GM12874 (cell line): Measurements from ENCODE around the gene HIPK3.

Source experiments
- TF ChIP-seq, protein P1 (sequence below): IDR thresholded peaks from 2 replicates; pipeline ENCODE4 v1.5.1; 2011; ENCODE audit warnings: low read depth, mild to moderate bottlenecking, control low read depth, low read length, moderate library complexity; ENCODE audit not compliant: insufficient read depth

Gene HIPK3

GRCh38 chr11:33222052-33222750 lies 35.0 kb upstream of the HIPK3 start:
- TF ChIP-seq, protein P1, sequence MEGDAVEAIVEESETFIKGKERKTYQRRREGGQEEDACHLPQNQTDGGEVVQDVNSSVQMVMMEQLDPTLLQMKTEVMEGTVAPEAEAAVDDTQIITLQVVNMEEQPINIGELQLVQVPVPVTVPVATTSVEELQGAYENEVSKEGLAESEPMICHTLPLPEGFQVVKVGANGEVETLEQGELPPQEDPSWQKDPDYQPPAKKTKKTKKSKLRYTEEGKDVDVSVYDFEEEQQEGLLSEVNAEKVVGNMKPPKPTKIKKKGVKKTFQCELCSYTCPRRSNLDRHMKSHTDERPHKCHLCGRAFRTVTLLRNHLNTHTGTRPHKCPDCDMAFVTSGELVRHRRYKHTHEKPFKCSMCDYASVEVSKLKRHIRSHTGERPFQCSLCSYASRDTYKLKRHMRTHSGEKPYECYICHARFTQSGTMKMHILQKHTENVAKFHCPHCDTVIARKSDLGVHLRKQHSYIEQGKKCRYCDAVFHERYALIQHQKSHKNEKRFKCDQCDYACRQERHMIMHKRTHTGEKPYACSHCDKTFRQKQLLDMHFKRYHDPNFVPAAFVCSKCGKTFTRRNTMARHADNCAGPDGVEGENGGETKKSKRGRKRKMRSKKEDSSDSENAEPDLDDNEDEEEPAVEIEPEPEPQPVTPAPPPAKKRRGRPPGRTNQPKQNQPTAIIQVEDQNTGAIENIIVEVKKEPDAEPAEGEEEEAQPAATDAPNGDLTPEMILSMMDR = no peak

DNA sequence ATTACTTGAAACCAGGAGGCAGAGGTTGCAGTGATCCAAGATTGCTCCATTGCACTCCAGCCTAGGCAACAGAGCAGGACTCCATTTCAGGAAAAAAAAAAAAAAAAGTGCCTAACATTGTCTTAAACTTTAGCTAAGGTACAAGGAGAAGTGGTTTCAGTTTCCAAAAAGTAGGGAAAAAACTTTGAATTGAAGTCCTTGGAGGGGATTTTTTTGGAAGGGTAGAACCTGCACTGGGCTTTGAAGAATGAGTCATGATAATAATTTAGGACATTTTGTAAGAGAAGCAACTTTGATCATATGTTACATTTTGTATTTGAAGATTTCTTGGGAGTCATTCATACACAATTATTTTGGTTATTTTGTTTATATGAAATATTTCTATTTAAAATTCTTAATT lies 31.8 kb upstream of the HIPK3 start:
- TF ChIP-seq, protein P1 = no peak

GRCh38 chr11:33227578-33228261 lies 29.5 kb upstream of the HIPK3 start:
- TF ChIP-seq, protein P1 = no peak

DNA sequence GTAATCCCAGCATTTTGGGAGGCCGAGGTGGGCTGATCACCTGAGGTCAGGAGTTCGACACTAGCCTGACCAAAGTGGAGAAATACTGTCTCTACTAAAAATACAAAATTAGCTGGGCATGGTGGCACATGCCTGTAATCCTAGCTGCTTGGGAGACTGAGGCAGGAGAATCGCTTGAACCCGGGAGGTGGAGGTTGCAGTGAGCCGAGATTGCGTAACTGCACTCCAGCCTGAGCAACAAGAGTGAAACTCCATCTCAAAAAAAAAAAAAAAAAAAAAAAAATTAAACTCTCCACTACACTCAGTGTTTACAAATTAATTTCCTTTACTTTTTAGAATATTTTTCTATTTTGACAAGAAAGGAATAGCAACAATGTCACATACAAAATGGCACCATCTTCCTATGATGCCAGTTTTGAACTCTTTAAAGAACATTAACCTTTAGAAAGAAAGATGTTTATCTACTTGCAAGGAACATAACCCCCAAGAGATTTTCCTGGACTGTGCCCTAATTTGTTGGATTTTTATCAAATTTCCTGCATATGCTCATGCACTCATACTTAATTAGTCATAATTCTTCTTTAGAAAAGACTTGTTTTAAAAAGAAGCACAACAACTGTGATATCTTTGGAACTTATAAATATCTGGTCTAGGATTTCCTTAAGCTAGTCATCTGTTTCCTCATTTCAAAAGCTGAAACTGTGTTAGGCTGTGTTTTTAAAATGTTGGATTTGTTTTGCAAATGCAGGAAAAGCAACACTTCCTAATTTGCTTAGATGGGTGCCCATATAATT lies 22.6 kb upstream of the HIPK3 start:
- TF ChIP-seq, protein P1 = no peak

GRCh38 chr11:33237039-33237597 lies 20.1 kb upstream of the HIPK3 start:
- TF ChIP-seq, protein P1 = no peak

- TF ChIP-seq, protein P1 = no peak
Observed at GRCh38 chr11:33242575-33242974, 14.6 kb upstream of the HIPK3 start.
